NB4 (cell line): ENCODE measurements around the gene PLXNA2.

Source experiments
- DNase-seq: peaks from one replicate; pipeline ENCODE4 v3.0.0; 2010; ENCODE audit warnings: low read depth
- H3K4me3 ChIP-seq: one replicate; pipeline ENCODE4 v1.5.1; 2011; ENCODE audit warnings: mild to moderate bottlenecking, low read depth, low read length, moderate library complexity
- MYC ChIP-seq: IDR thresholded peaks from 2 replicates; pipeline ENCODE4 v1.6.1; 2011; ENCODE audit warnings: low read depth, low read length
- POLR2A ChIP-seq: IDR thresholded peaks from 2 replicates; pipeline ENCODE4 v1.6.1; 2011; ENCODE audit warnings: mild to moderate bottlenecking; ENCODE audit not compliant: insufficient read length; ENCODE audit errors: extremely low read depth
- TF ChIP-seq, protein P1 (sequence below): IDR thresholded peaks from one replicate; pipeline ENCODE4 v1.5.1; 2012; ENCODE audit warnings: low read depth, low read length
- TF ChIP-seq, protein P2 (sequence below): IDR thresholded peaks from 2 replicates; pipeline ENCODE4 v1.6.1; 2011; ENCODE audit warnings: low read depth, low read length

The PLXNA2 gene

DNA sequence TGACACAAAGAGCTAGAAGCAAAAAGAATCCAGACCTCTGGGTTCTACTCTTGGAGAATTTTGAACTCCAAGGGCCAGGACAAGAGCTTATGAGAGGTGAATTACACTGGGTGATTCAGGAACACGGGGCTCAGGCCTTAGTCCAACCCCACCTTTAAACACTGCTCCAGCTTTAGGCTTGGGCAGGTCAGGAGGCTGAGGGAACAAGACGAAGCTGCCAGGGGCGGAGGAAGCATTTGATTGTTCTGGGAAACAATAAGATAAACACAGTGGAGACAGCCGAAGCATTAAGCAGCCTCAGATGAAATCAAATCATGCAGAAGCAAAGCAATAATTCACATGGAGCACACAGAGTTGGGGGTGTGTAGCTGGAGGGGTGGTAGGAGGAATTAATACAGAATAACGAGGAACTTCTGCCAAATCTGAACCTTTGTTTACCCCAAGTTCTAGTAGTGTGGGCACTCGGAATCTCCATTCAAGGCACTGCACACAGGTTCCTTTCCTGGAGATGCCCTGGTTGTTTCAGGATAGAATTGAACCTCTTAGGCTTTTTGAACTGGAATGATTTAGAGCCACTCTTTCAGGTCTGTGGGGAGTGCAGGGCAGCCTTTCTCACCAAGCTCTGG, 93.2 kb downstream of the PLXNA2 start:
- TF ChIP-seq POLR2A (no peak), MYC (no peak)
- TF ChIP-seq, protein P1, sequence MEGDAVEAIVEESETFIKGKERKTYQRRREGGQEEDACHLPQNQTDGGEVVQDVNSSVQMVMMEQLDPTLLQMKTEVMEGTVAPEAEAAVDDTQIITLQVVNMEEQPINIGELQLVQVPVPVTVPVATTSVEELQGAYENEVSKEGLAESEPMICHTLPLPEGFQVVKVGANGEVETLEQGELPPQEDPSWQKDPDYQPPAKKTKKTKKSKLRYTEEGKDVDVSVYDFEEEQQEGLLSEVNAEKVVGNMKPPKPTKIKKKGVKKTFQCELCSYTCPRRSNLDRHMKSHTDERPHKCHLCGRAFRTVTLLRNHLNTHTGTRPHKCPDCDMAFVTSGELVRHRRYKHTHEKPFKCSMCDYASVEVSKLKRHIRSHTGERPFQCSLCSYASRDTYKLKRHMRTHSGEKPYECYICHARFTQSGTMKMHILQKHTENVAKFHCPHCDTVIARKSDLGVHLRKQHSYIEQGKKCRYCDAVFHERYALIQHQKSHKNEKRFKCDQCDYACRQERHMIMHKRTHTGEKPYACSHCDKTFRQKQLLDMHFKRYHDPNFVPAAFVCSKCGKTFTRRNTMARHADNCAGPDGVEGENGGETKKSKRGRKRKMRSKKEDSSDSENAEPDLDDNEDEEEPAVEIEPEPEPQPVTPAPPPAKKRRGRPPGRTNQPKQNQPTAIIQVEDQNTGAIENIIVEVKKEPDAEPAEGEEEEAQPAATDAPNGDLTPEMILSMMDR: no peak
- TF ChIP-seq, protein P2, sequence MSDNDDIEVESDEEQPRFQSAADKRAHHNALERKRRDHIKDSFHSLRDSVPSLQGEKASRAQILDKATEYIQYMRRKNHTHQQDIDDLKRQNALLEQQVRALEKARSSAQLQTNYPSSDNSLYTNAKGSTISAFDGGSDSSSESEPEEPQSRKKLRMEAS: no peak
- H3K4me3 ChIP-seq: no peak overlapping the region
- no peak for DNase-seq

DNA sequence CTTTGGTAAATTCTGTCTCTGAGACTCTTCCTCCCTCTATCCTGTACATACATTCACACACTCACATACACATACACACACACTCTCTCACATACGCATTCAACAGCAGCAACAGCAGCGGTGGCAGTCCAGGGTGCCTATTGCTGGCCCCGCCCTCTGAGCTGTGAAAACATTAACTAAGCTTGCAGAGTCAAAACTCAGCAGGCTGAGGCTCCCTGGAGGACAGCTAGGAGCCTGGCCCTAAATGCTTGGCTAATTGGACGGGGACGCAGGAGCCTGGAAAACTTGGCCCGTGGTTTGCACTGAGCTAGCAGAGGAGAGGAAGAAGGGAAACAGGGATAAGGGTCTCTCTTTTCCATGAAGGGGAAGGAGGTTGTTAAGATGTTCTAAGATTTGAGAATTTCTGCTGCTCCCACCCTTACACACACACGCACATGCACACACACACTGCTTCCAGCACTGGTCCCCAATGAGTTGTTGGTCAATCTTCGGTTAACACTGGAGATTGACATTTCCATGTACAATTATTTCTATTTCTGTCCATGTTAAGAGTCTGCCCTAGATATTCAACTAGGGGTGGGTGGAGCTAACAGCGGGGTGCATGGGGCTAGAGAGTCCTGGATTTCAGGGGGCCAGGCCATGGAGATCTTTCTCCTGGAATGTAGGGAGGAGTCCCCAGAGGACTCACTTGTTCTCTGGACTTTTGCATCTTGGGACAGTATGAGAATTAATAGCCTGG, 94.2 kb downstream of the PLXNA2 start:
- TF ChIP-seq, protein P2: no peak
- TF ChIP-seq MYC (no peak), POLR2A (no peak)
- TF ChIP-seq, protein P1: no peak
- no peak overlapping the region for H3K4me3 ChIP-seq
- no peak for DNase-seq

DNA sequence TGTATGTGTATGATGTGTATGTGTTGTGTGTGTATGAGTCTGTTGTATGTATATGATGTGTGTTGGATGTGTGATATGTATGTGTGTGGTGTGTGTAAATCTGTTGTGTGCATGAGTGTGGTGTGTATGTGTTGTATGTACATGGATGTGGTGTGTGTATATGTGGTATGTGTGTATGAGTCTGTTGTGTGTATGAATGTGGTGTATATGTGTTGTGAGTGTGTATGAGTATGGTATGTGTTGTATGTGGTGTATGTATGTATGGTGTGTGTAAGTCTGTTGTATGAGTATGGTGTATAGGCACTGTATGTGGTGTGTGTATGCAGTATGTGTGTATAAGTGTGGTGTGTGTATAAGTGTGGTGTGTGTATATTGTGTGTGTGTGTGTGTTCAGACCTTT, 95.0 kb downstream of the PLXNA2 start:
- no peak for DNase-seq
- TF ChIP-seq, protein P2: no peak
- no peak for TF ChIP-seq POLR2A
- TF ChIP-seq MYC: no peak
- TF ChIP-seq, protein P1: no peak
- no peak overlapping the region for H3K4me3 ChIP-seq

DNA sequence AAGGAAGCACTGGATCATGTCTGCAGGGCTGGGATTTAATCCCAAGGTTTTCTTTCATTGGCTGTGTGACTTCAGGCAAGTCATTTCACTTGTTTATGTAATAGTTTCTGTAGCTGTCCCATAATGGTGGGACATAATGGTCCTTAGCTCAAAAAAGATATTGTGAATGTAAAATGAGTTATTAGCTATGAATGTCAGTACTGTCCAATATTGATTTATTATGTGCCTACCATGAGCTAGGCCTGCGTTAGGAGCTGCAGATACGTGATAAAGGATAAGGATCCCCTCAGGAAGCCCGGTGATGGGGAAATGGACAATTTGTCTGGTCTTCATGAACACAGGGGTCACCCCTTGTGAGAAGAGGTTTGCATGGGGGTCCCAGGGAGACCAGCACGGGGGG, 95.8 kb downstream of the PLXNA2 start:
- no peak for DNase-seq
- TF ChIP-seq POLR2A (no peak), MYC (no peak)
- TF ChIP-seq, protein P1: no peak
- TF ChIP-seq, protein P2: no peak

DNA sequence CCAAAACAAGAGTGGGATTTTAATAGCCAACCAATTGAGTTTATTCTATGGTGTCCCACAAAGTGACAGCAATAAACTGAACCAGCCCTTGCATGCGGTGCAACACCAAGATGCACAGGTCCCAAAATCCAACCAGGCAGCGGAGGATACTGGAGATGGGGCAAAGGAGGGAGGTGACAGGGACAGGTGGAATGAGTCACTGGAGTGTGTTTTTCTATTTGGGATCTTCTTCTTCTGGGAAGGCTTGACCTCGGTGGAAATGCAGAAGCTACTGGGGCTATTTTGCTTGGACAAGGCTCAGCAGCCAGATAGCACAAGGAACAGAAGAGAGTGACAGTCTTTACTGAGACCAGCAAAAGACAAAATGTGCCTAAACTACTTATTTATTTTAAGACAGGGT, 97.5 kb downstream of the PLXNA2 start:
- DNase-seq: no peak
- TF ChIP-seq MYC: no peak

More for the DNA sequence above, 95.8 kb downstream of the PLXNA2 start:
- H3K4me3 ChIP-seq: no peak overlapping the region

DNA sequence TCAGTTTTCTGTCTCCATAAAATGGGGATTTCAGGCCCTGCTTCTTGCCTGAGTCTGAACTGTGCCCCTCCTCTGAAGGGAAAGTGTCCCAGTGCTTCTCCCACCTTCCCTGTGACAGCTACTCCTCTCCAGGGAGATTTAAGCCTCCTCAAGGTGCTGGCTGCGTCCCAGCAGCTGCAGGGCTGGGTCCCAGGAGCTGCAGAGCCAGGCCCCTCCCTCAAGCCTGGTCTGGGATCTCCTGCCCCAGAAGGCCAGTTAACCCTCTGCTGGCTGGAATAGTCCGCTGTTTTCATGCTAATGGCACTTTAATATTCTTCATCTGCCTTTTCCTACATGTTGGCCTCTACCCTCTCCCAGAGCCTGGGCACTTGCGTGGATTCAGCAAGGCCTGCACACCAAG, 99.0 kb downstream of the PLXNA2 start:
- H3K4me3 ChIP-seq: no peak overlapping the region
- no peak for DNase-seq
- TF ChIP-seq, protein P1: no peak
- TF ChIP-seq MYC (no peak), POLR2A (no peak)
- TF ChIP-seq, protein P2: no peak

More for the DNA sequence above, 97.5 kb downstream of the PLXNA2 start:
- H3K4me3 ChIP-seq: no peak overlapping the region
